Endothelial cell of umbilical vein (primary cell): Measurements from ENCODE around the gene DTX4. TPM values are rescaled to one million over a fixed set of nuclear protein-coding genes. Genes with fewer than 3 reads are reported as not detected.

Source experiments
- BruUV-seq: library from RNA; stranded (reverse); fragments of 400-500 nt; replicated peaks from 2 replicates; lab custom pipeline; 2021; lab: Mats Ljungman, UMichigan
- CTCF ChIA-PET: fragments of 300-600, 350-600 bp; sonication (Branson Sonifier 250); formaldehyde crosslinking; loops from one replicate; lab custom pipeline; 2021; ENCODE audit warnings: antibody characterized with exemption, inconsistent platforms; lab: Charles Lee
- POLR2A ChIA-PET: fragments of 300-600, 350-600 bp; sonication (Branson Sonifier 250); formaldehyde crosslinking; loops from one replicate; lab custom pipeline; 2021; ENCODE audit warnings: antibody characterized with exemption, inconsistent platforms; lab: Charles Lee
- DNase-seq: peaks from one replicate; pipeline ENCODE4 v3.0.0-alpha.2; 2011; ENCODE audit warnings: low read depth, low spot score
- FAIRE-seq: peaks from 2 replicates; lab custom pipeline; 2011; peaks lifted over from hg19 to GRCh38; lab: Jason Lieb, UNC
- H2AFZ ChIP-seq: 2 replicates; pipeline ENCODE4 v1.6.0; 2012; ENCODE audit warnings: low read depth, low read length, control low read depth, inconsistent platforms
- H3K27ac ChIP-seq: 2 replicates; pipeline ENCODE4 v1.5.1; 2011; ENCODE audit warnings: low read depth, mild to moderate bottlenecking, control low read depth, low read length, moderate library complexity; ENCODE audit not compliant: insufficient read depth
- H3K27me3 ChIP-seq, 2 experiments: 2 replicates each; pipeline versions ENCODE4 v1.6.0 to v1.6.1; 2011; ENCODE audit warnings: low read length in 2 of 2, mixed read lengths in 1 of 2; ENCODE audit not compliant: control insufficient read depth in 2 of 2, insufficient read depth in 2 of 2
- H3K36me3 ChIP-seq, 2 experiments: 2 replicates in 1 of 2; 3 replicates in 1 of 2; pipeline ENCODE4 v1.5.1; 2011; ENCODE audit warnings: low read length in 2 of 2, mild to moderate bottlenecking in 1 of 2, moderate library complexity in 1 of 2; ENCODE audit not compliant: control insufficient read depth in 2 of 2, insufficient read depth in 2 of 2; ENCODE audit errors: extremely low read depth in 1 of 2
- H3K4me1 ChIP-seq: 3 replicates; pipeline ENCODE4 v1.5.1; 2011; ENCODE audit warnings: mild to moderate bottlenecking, low read length; ENCODE audit not compliant: control insufficient read depth, insufficient read depth; ENCODE audit errors: extremely low read depth
- H3K4me2 ChIP-seq: 2 replicates; pipeline ENCODE4 v1.6.1; 2011; ENCODE audit warnings: low read length, control low read depth, mixed read lengths; ENCODE audit not compliant: insufficient read depth
- H3K4me3 ChIP-seq, 3 experiments: fragments of 200-600 bp in 1 of 3; sonication (generic), shearing (Covaris generic) in 1 of 3; replicated peaks in 1 of 3; 2 replicates each; pipeline ENCODE4 v1.5.1; 2011 to 2016; ENCODE audit warnings: control low read depth in 3 of 3, low read length in 3 of 3, mild to moderate bottlenecking in 2 of 3, inconsistent platforms in 1 of 3, low read depth in 1 of 3, moderate library complexity in 1 of 3; ENCODE audit not compliant: insufficient read depth in 1 of 3
- H3K79me2 ChIP-seq: 2 replicates; pipeline ENCODE4 v1.6.0; 2012; ENCODE audit warnings: low read length, inconsistent platforms; ENCODE audit not compliant: control insufficient read depth, insufficient read depth
- H3K9ac ChIP-seq: replicated peaks from 2 replicates; pipeline ENCODE3; 2011; ENCODE audit warnings: low read length, control low read depth; ENCODE audit not compliant: insufficient read depth; ENCODE audit errors: extremely low read depth
- H3K9me1 ChIP-seq: replicated peaks from 3 replicates; pipeline ENCODE4 v1.6.0; 2011; ENCODE audit warnings: mild to moderate bottlenecking, low read length; ENCODE audit not compliant: control insufficient read depth, insufficient read depth; ENCODE audit errors: extremely low read depth
- H3K9me3 ChIP-seq: replicated peaks from 2 replicates; pipeline ENCODE4 v1.5.1; 2012; ENCODE audit warnings: low read length, inconsistent platforms; ENCODE audit not compliant: control insufficient read depth, insufficient read depth
- H4K20me1 ChIP-seq: replicated peaks from 2 replicates; pipeline ENCODE3; 2011; ENCODE audit warnings: mild to moderate bottlenecking, low read length; ENCODE audit not compliant: control insufficient read depth, insufficient read depth; ENCODE audit errors: extremely low read depth
- CTCF ChIP-seq, 2 donors: IDR thresholded peaks; 1 replicate in 1 of 2; 2 replicates in 1 of 2; pipeline ENCODE4 v1.5.1; 2011; ENCODE audit warnings: low read length in 2 of 2, mild to moderate bottlenecking in 2 of 2, moderate library complexity in 2 of 2, control low read depth in 1 of 2, inconsistent platforms in 1 of 2, low read depth in 1 of 2; ENCODE audit not compliant: insufficient read depth in 1 of 2; ENCODE audit errors: extremely low read depth in 1 of 2
- EZH2 ChIP-seq: IDR thresholded peaks from 2 replicates; pipeline ENCODE4 v1.6.1; 2012; ENCODE audit warnings: borderline replicate concordance, low read depth, mild to moderate bottlenecking, moderate library complexity, low read length, inconsistent platforms; ENCODE audit not compliant: severe bottlenecking
- FOS ChIP-seq: IDR thresholded peaks from 2 replicates; pipeline ENCODE4 v1.6.1; 2011; ENCODE audit warnings: mild to moderate bottlenecking, low read length, moderate library complexity, borderline replicate concordance; ENCODE audit not compliant: insufficient read depth
- GATA2 ChIP-seq: IDR thresholded peaks from 2 replicates; pipeline ENCODE4 v1.7.0; 2011; ENCODE audit warnings: low read depth, mild to moderate bottlenecking, moderate library complexity, mixed read lengths, low read length; ENCODE audit not compliant: insufficient read length, insufficient read depth
- JUN ChIP-seq: IDR thresholded peaks from 2 replicates; pipeline ENCODE4 v1.6.1; 2011; ENCODE audit warnings: borderline replicate concordance, low read depth; ENCODE audit not compliant: insufficient read length, insufficient read depth
- MAX ChIP-seq: IDR thresholded peaks from 2 replicates; pipeline ENCODE4 v1.6.1; 2011; ENCODE audit not compliant: insufficient read depth, insufficient read length
- MYC ChIP-seq: IDR thresholded peaks from one replicate; pipeline ENCODE4 v1.6.1; 2011; ENCODE audit warnings: mild to moderate bottlenecking, low read depth, low read length
- POLR2A ChIP-seq: IDR thresholded peaks from 2 replicates; pipeline ENCODE4 v1.6.1; 2012; ENCODE audit warnings: low read depth, mild to moderate bottlenecking, control low read depth, low read length
- POLR2AphosphoS5 ChIP-seq: IDR thresholded peaks from 2 replicates; pipeline ENCODE4 v1.6.1; 2012; ENCODE audit warnings: low read depth, mild to moderate bottlenecking, control low read depth, low read length, moderate library complexity; ENCODE audit not compliant: insufficient read depth
- dilution Hi-C: fragments of 300-500 bp; cut with MboI; formaldehyde crosslinking; loops from one replicate; pipeline ENCODE4 v1.15.0; 2019; ENCODE audit warnings: low sequenced_read_pairs; ENCODE audit not compliant: extremely low pct_ligation_motif_present
- intact Hi-C: fragments of 100-400 bp; cut with micrococcal nuclease; formaldehyde crosslinking; loops from one replicate; pipeline ENCODE4 v1.10.0; 2022
- polyA plus RNA-seq, 4 experiments: library from polyadenylated mRNA; depleted of rRNA in 3 of 4; stranded (reverse) in 3 of 4; unstranded in 1 of 4; fragments of >200 nt; gene quantifications; 2 replicates each; pipeline versions ENCODE4 v1.2.1 to v1.2.3, GENCODE V29; 2011 to 2012; ENCODE audit warnings: missing spikeins in 1 of 4
- total RNA-seq: library from RNA; stranded (reverse); gene quantifications from 2 replicates; pipeline ENCODE4 v1.2.3, GENCODE V29; 2021

The DTX4 gene
- total and polyA plus RNA-seq, 2 donors (not counting 3 experiments of a cell fraction or from before 2014, with no cell fraction given): 0.08 to 0.91 TPM

GRCh38 chr11:59222464-59223060 is 50.6 kb downstream of the DTX4 start:
- DNase-seq: no peak
- H3K36me3 ChIP-seq: no peaks in the 10 kb centered on the region
- no peak overlapping the region for H2AFZ ChIP-seq
- ChIA-PET CTCF (interaction anchor here (2.8 kb wide), 1 partner anchor 51 kb away, joined by 11 read pairs; the partner anchor contains the start of gene DTX4), POLR2A (no interaction called here)
- no peaks in the 10 kb centered on the region for H3K9me3 ChIP-seq
- no peak overlapping the region for H3K4me2 ChIP-seq
- intact Hi-C loops: no loop called here
- BruUV-seq: no TSS peak
- H3K9ac ChIP-seq: no peak overlapping the region
- H3K4me1 ChIP-seq: no peaks in the 10 kb centered on the region
- H3K27me3 ChIP-seq: no peaks in the 10 kb centered on the region
- H3K4me3 ChIP-seq: no peak overlapping the region
- no peak for FAIRE-seq
- dilution Hi-C loops: no loop called here
- no peaks in the 10 kb centered on the region for H3K9me1 ChIP-seq
- TF ChIP-seq MYC (no peak), EZH2 (no peak), JUN (no peak), POLR2AphosphoS5 (no peak)
- H3K27ac ChIP-seq: no peak overlapping the region
- H4K20me1 ChIP-seq: no peaks in the 10 kb centered on the region
- no peaks in the 10 kb centered on the region for H3K79me2 ChIP-seq

GRCh38 chr11:59223177-59223576 is 51.2 kb downstream of the DTX4 start:
- TF ChIP-seq GATA2 (no peak), FOS (no peak), MYC (no peak), POLR2AphosphoS5 (no peak), MAX (no peak), JUN (no peak), POLR2A (no peak), EZH2 (no peak), CTCF (IDR thresholded peaks at IDR 0.05; ENCODE audit: extremely low read depth in 1 of 2, insufficient read depth in 1 of 2, low read depth in 1 of 2, low read length in 2 of 2) (no peak)
- Histone ChIP-seq H3K4me1 (no peaks in the 10 kb centered on the region), H3K4me2 (no peak overlapping the region), H3K27me3 (no peaks in the 10 kb centered on the region), H4K20me1 (no peaks in the 10 kb centered on the region), H3K4me3 (no peak overlapping the region), H2AFZ (no peak overlapping the region), H3K27ac (no peak overlapping the region), H3K36me3 (no peaks in the 10 kb centered on the region), H3K9me3 (no peaks in the 10 kb centered on the region), H3K79me2 (no peaks in the 10 kb centered on the region), H3K9me1 (no peaks in the 10 kb centered on the region), H3K9ac (no peak overlapping the region)
- dilution Hi-C loops (no loop called here), intact Hi-C loops (no loop called here)
- POLR2A ChIA-PET: no interaction called here
- CTCF ChIA-PET: interaction anchor here (1.6 to 2.8 kb wide), 2 partner anchors 22 to 52 kb away, joined by 6 to 11 read pairs; partner anchors contain the start of gene DTX4
- FAIRE-seq (no peak), DNase-seq (no peak)
- no TSS peak for BruUV-seq
